Measurements from ENCODE around the gene HAO1. TPM values are rescaled to one million over a fixed set of nuclear protein-coding genes. Genes with fewer than 3 reads are reported as not detected.
A peak's percentile ranks its signal among the peaks of the same experiment; 100 is the strongest.
"Not testable (repeated sequence)": the region's sequence is repeated elsewhere in the genome, so short reads cannot be mapped to it uniquely, and the experiment has no call there.

Gene HAO1
- not detected for polyA plus RNA-seq (ENCODE audit: insufficient read length in 10 of 10)
- long read RNA-seq, donor 1, result 0 reads
- long read RNA-seq, donor 2, result 0 reads
- long read RNA-seq, donor 3, result 0 reads
- long read RNA-seq, donor 4, result 0 reads
- long read RNA-seq, donor 5, result 0 reads
- long read RNA-seq, donor 6, result 0 reads
- long read RNA-seq, donor 7, result 0 reads
- long read RNA-seq, donor 8, result 0 reads
- long read RNA-seq, donor 9, result 0 reads

GRCh38 chr20:7940341-7940740, at the start of gene HAO1:
Gene HAO1 (minus strand): TSS chr20:7940458. CDS start chr20:7940422, 36 bp downstream.
- no peak for DNase-seq

GRCh38 chr20:7989379-7989778, 49.1 kb upstream of the HAO1 start:
- no peak for DNase-seq

GRCh38 chr20:7985916-7986315, 45.7 kb upstream of the HAO1 start:
- DNase-seq, result no peak

- DNase-seq, result no peak
Measured at GRCh38 chr20:7984192-7984591, 43.9 kb upstream of the HAO1 start.

GRCh38 chr20:7981374-7981773, 41.1 kb upstream of the HAO1 start:
- DNase-seq, result no peak

- peak in 1 of 3 donors; percentile 18 for DNase-seq
Measured at GRCh38 chr20:7980332-7981046, 40.2 kb upstream of the HAO1 start.

- DNase-seq, result no peak
Measured at GRCh38 chr20:7977709-7978108, 37.5 kb upstream of the HAO1 start.

- DNase-seq, result no peak
Measured at GRCh38 chr20:7975851-7976414, 35.7 kb upstream of the HAO1 start.

- DNase-seq, result no peak
Measured at GRCh38 chr20:7974785-7975435, 34.7 kb upstream of the HAO1 start.

GRCh38 chr20:7971536-7972280, 31.4 kb upstream of the HAO1 start:
- no peak for DNase-seq

- DNase-seq, result no peak
Measured at GRCh38 chr20:7967199-7967844, 27.1 kb upstream of the HAO1 start.

- DNase-seq, result no peak
Measured at GRCh38 chr20:7966176-7966575, 25.9 kb upstream of the HAO1 start.

- no peak for DNase-seq
Measured at GRCh38 chr20:7959484-7959883, 19.2 kb upstream of the HAO1 start.

- DNase-seq, result not testable (repeated sequence)
Measured at GRCh38 chr20:7956561-7956960, 16.3 kb upstream of the HAO1 start.

GRCh38 chr20:7950387-7950786, 10.1 kb upstream of the HAO1 start:
- DNase-seq, result no peak

- no peak for DNase-seq
Measured at GRCh38 chr20:7943891-7944290, 3.6 kb upstream of the HAO1 start.

- no peak for DNase-seq
Measured at GRCh38 chr20:7939663-7940062, 595 bp downstream of the HAO1 start.

GRCh38 chr20:7938058-7938457, 2.2 kb downstream of the HAO1 start:
- DNase-seq, result no peak

- DNase-seq, result no peak
Measured at GRCh38 chr20:7937328-7937727, 2.9 kb downstream of the HAO1 start.

GRCh38 chr20:7935027-7935551, 5.2 kb downstream of the HAO1 start:
- DNase-seq, result no peak

GRCh38 chr20:7933346-7933745, 6.9 kb downstream of the HAO1 start:
- DNase-seq, result no peak
